Measurements from ENCODE around the gene YIF1B.
"Not testable (repeated sequence)": the region's sequence is repeated elsewhere in the genome, so short reads cannot be mapped to it uniquely, and the experiment has no call there.

Gene YIF1B, protein sequence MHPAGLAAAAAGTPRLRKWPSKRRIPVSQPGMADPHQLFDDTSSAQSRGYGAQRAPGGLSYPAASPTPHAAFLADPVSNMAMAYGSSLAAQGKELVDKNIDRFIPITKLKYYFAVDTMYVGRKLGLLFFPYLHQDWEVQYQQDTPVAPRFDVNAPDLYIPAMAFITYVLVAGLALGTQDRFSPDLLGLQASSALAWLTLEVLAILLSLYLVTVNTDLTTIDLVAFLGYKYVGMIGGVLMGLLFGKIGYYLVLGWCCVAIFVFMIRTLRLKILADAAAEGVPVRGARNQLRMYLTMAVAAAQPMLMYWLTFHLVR

DNA sequence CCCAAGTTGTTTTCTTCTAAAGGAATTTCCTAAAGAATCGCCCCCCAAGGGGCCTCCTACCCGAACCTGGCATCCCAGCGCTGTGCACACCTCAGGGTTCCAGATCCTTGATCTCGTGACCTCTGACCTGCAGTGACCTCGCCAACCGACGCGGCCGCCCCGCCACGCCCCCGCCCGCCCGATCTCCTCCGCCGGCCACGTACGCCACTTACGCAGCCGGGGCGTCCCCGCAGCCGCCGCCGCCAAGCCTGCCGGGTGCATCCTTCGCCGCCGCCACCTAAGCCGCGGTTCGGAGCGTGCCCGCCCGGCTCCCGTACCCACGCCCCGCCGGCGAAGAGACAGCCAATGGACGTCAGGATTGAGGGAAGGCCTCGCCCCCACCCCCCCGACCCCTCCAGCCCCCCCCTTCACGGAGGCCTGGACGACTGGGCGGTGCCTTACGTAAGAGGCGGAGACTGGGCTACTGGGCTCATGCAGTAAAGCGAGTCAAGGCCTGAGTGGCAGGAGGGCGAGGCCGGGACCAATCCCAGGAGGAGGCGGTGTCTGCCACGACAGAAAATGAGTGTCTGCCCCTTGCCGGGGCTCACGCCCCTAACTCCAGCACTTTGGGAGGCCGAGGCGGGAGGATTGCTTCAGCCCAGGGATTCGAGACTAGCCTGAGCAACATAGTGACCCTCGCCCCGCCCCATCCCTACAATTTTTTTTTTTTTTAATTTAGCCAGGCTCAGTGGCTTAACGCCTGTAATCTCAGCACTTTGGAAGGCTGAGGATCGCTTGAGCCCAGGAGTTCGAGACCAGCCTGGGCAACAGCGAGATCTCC, at the start of gene YIF1B:
Gene YIF1B, minus strand, starts transcription at position 291 of the 820 bp plus-strand sequence. Its CDS starts 30 bp downstream, at position 261.
- peak; percentile 99 for DNase-seq (ENCODE audit: low spot score)

DNA sequence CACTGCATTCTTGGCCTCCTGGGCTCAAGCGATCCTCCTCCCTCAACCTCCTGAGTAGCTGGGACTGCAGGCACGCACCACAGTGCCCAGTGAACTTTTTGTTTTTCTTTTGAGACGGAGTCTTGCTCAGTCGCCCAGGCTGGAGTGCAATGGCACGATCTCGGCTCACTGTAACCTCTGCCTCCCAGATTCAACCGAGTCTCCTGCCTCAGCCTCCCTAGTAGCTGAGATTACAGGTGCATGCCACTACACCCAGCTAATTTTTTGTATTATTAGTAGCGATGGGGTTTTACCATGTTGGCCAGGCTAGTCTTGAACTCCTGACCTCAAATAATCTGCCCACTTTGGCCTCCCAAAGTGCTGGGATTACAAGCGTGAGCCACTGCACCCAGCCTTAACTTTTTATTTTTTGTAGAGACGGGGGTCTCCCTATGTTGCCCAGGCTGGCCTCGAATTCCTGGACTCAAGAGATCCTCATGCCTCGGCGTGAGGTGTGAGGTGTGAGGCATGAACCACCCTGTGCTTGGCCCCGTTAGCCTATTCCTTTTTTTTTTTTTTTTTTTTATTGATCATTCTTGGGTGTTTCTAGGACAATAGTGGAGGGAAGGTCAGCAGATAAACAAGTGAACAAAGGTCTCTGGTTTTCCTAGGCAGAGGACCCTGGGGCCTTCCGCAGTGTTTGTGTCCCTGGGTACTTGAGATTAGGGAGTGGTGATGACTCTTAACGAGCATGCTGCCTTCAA, 47.4 kb upstream of the YIF1B start:
- DNase-seq (ENCODE audit: low spot score): not testable (repeated sequence)

DNA sequence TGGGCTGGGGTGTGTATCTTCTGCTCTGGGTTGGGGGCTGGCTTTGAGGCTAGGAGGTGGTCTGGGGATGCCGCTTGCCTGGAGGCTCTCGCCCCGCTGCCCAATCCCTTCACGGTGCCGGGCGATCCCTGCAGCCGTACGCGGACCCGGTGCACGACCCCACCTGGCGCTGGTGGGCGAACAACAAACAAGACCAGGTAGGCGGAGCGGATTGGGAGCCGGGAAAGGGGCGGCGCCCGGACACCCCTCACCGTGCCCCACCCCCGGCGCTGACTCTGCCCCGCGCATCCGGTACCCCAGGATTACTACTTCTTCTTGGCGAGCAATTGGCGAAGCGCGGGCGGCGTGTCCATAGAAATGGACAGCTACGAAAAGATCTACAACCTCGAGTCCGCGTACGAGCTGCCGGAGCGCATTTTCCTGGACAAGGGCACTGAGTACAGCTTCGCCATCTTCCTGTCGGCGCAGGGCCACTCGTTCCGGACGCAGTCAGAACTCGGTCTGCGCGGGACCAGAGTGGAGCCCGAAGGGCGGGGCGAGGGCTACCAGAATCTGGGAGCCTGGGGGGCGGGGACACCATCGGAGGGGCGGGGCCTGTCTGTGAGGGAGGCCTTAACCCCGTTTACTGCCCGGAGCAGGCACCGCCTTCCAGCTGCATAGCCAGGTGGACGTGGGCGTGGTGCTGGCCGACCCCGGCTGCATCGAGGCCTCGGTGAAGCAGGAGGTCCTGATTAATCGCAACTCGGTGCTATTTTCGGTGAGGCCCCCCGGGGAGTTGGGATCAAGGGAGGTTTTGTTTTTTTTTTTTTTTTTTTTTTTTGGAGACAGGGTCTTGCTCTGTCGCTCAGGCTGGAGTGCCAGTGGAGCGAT, 46.6 kb upstream of the YIF1B start:
- no peak for DNase-seq (ENCODE audit: low spot score)

DNA sequence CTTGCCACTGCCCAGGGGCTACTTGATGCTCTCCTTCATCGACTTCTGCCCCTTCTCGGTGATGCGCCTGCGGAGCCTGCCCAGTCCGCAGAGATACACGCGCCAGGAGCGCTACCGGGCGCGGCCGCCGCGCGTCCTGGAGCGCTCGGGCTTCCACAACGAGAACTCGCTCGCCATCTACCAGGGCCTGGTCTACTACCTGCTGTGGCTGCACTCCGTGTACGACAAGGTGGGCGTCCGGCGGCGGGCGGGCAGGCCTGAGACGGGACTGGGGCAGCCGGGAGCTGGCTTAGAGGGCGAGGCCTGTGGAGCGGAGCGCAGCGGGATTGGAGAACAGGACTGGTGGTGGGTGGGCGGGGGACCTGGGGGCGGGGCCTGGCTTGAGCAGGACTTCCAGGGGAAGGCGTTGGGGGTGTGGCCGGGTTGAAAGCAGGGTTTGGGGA, 45.9 kb upstream of the YIF1B start:
- DNase-seq (ENCODE audit: low spot score): peak; percentile 71

DNA sequence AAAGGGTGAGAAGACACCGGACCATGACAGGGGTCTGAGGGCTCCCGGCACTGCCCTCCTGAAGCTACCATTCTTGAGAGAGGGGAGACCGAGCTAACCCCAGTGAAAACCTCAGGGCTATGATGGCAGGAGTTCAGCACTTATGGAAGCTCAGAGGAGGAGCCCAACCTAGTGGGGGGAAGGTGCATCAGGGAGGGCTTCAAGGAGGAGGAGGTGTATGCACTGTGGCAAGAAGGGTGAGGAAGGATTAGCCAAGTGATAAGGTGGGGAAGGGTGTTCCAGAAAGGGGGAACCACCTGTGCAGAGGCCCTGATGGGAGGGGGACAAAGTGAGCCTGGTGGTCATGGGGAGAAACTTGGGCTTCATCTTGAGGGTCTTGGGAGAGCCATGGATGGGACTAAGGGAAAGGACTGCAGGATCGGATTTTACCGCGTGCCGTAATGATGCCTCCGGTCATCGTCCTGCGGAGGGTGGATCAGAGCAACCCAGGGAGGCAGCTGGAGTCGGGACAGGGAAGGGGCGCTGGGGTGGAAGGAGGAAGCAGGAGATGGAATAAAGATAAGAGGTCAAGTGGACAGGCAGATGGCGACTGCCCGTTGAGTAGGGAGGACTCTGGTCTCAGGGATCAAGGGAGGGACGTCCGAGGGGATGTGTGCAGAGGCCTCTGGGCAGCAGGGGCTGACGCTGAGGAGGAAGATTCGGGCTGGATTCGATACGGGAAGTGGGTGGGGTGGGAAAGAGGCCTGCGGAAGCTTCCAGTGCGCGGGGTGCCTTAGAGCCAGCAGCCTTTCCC, 45.3 kb upstream of the YIF1B start:
- DNase-seq (ENCODE audit: low spot score): no peak

DNA sequence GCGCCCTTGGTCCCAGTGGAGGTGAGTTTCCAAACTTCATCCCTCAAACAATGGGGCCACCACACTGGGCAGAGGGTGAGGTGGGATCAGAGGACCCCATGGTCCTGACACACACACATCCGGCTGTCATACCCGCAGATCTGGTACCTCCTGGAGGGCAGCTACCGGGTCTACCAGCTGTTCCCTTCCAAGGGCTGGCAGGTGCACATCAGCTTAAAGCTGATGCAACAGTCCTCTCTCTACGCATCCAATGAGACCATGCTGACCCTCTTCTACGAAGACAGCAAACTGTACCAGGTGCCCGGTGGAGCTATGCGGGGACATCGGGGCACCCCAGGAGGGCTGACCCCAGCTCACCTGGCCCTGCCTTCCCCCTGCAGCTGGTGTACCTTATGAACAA, 44.6 kb upstream of the YIF1B start:
- DNase-seq (ENCODE audit: low spot score): no peak

DNA sequence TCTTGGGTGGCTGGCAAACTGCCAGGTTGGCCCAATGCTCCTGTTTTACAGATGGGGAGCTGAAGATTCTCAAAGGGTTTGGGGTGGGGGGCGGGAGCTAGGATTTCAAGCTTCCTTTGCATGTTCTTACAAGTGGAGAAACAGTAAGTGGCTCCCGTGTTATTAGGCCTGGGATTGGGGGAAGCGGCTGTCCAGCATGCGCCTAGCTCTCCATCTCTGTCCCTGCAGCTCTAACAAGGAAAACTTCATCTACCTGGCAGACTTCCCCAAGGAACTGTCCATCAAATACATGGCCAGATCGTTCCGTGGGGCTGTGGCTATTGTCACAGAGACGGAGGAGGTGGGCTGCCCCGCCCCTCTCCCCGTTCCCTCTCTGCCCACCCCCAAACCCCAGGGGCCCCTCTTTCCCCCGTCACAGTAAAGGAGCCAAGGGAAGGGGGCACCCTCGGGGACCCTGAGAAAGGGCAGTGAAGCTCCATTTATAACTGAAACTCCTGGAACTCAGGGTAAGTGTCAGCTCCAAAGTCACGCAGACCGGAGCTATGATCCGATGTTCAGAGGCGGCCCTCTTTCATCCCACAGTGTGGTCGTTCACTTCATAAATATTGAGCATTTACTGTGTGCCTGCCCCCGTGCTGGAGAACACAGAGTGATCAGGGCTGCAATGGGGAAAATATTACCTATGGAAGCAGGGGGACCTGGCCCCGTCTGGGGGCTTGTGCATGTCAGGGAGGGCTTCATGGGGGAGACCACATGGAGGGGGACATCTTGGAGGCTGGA, 43.7 kb upstream of the YIF1B start:
- no peak for DNase-seq (ENCODE audit: low spot score)

DNA sequence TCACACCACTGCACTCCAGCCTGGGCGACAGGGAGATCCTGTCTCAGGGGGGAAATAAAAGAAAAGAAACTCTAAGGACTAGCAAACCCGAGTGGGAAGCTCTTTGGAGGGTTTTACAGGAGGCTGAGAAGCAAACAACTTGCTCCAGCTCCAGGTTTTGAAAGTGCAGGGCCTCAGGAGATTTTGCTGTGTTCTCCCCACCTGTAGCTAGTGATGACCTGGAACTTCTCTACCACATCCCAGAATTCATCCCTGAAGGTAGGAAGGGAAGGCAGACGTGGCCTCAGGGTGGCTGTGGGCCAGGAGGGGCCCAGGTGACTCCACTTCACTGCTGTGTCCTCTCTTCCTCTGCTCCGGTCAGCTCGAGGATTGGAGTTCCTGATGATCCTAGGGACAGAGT, 42.3 kb upstream of the YIF1B start:
- DNase-seq (ENCODE audit: low spot score): no peak

DNA sequence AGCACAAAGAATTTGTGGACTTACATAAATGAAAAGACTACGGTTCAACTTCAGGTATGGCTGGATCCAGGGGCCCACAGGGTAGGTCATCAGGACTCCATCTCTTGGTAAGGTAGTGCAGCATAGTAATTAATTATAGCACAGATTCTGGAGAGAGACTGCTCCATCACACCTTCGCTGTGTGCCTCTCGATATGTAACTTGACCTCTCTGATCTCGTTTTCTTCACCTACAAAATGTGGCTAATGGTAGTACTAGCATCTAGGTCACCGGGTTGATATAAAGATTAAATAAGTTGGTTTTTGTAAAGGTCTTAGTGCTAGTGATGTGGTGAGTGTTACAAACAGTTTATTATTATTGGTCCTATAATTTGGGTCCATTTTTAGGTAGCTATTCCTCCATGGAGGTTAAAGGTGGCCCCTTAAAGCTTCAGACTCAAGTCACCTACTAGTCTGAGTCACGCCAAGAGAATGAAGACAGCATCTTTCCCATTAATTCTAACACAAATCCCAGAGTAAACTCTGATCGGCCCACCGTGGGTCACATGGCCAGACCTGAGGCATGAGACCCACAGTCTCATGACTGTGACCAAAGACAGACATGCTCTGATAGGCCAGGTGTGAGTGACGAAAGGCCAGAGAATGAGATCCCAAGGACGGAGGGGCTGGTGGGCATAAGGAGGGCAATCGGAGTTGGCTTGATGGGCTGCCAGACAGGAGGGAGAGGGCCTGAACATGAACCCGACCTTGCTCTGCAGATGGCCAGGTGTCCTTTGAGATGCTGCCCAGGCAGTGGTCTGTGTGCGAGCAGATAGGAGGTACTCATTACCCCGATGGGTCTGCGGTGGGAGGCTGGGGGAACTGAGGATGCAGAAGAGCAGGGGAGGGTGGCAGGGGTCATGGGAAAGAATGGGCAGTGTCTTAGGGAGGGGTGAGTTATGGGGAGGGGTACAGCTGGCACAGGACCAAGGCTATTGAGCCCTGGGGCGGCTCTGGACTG, 40.3 kb upstream of the YIF1B start:
- no peak for DNase-seq (ENCODE audit: low spot score)

DNA sequence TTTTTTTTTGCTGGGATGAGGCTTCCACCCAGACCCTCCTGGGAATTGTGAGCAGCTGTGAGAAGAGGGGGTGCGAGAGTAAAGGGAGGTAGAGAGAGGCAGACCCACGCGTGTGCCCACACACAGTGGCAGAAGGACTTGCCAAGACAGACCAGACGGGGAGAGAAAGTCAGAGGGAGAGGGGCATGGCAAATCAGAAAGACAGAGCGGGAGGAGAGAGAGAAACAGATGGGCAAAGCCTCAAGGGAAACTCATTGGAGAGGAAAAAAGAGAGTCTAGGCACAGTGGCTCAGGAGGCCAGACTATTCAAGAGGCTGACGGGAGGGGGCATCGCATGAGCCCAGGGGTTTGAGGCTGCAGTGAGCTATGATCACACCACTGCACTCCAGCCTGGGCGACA, 36.9 kb upstream of the YIF1B start:
- DNase-seq (ENCODE audit: low spot score): no peak

DNA sequence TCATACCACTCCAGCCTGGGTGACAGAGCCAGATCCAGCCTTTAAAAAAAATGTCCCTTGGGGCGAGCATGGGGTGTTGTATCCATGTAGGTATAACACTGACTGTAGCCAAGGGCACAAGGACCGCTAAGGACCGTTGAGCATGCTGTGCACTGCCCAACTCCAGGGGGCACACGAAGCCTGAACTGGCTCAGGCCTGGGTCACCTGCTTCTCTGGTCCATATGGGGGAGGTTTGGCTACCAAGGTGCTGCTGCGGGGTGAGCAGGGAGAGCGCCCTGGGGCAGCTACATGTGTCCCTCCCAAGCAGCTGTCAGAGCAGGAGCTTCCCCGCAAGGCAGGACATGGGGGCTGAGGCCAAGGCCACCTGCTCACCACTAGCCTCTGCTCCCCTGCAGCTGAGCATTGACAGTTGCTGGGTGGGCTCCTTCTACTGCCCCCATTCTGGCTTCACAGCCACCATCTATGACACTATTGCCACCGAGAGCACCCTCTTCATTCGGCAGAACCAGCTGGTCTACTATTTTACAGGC, 36.2 kb upstream of the YIF1B start:
- DNase-seq (ENCODE audit: low spot score): no peak

DNA sequence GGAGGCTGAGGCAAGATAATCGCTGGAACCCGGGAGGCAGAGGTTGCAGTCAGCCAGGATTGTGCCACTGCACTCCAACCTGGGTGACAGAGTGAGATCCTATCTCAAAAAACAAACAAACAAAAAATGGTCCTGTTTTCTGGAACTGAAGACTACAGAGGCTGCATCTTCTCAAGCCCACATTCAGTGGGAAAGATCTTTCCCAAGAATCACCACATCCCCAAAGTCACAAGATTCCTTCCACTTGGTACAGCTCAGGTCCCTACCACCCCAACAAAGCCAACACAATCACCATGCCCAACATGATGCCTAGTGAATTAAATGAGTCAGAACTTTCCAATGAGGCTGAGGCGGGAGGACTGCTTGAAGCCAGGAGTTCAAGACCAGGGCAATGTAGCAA, 35.1 kb upstream of the YIF1B start:
- DNase-seq (ENCODE audit: low spot score): no peak

DNA sequence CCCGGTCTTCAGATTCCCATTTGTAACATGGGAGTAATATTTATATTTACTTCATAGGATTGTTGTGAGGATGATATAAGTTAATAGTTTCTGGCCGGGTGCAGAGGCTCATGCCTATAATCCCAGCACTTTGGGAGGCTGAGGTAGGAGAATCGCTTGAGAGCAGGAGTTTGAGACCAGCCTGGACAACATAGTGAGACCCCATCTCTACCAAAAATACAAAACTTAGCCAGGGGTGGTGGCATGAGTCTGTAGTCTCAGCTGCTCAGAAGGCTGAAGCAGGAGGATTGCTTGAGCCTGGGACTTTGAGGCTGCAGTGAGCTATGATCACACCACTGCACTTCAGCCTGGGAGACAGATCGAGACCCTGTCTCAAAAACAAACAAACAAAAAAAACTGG, 31.1 kb upstream of the YIF1B start:
- DNase-seq (ENCODE audit: low spot score): no peak

DNA sequence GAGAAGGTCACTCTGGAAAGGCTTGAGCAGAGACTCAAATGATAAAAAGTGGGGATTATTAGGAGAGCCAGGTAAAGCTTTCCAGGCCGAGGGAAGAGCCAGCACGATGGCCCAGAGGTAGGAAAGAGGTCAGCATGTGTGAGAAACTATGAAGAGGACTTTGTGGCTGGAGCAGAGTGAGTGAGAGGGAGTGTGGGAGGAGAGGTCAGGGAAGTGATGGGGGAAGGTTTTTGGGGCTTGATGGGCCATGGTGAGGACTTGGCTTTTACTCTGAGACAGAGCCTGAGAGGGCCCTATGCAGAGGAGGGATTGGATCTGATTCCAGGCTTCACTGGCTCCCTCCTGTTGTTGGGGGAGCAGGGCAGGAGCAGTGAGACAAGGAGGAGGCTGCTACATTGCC, 25.2 kb upstream of the YIF1B start:
- no peak for DNase-seq (ENCODE audit: low spot score)

DNA sequence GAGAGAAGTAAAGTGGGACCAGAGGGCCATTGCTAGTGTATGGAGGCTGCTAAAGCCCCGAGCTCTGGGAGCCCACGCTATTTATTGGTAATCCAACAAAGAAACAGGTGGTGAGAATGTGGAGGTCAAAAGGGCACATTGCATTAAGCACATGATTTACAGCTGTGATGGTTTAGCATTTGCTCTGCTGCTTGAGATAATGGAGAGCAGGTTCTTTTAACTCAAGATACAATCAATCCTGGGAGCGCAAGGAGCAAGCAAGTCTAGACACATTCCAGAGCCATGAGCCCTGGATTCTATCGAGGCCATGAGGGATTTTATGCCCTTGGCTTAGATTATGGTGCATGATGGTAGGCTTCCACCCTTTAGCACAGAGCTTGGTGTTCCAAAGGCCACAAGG, 23.3 kb upstream of the YIF1B start:
- DNase-seq (ENCODE audit: low spot score): not testable (repeated sequence)

DNA sequence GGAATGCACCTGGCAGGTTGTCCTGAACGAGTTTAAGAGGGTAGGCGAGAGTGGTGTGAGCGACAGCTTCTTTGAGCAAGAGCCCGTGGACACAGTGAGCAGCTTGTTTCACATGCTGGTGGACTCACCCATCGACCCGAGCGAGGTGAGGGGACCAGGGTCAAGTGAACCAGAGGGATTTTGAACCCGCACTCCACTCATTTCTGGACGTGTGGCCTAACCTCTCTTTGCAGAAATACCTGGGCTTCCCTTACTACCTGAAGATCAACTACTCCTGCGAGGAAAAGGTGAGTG, 21.6 kb upstream of the YIF1B start:
- no peak for DNase-seq (ENCODE audit: low spot score)

DNA sequence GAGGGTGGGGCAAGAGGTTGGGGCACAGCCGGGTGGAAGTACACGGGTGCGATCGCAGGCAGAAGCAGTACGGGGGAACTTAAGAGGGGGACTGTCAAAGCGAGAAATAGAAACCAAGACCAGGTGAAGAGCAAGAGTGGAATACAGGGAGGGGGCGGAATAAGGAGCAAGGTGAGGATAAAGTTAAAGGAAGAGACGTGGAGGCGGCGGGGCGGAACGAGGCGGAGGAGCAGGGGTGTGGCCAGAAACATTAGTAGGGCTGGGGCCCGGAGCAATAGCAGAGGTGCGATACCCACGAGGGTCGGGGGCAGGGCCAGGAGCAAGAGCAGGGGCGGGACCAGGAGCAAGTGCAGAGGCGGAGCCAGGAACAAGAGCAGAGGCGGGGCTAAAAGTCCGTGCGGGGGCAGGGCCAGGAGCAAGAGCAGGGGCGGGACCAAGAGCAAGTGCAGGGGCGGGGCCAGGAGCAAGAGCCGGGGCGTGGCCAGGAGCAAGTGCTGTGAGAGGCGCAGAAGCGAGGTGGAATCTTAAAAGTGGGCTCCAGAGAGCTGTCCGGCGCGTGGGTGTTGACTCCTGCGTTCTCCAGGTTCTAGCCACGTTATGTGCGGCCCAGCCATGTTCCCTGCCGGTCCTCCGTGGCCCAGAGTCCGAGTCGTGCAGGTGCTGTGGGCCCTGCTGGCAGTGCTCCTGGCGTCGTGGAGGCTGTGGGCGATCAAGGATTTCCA, 21.1 kb upstream of the YIF1B start:
- DNase-seq (ENCODE audit: low spot score): peak; percentile 86
